Stomach (tissue), 9 donors: ENCODE measurements around the gene ATXN7L3. TPM values are rescaled to one million over a fixed set of nuclear protein-coding genes. Genes with fewer than 3 reads are reported as not detected.

Experiments
- DNase-seq, 2 donors: peaks; one replicate each; pipeline versions ENCODE4 v3.0.0 to v3.0.0-alpha.2; 2013 to 2019
- H3K27ac ChIP-seq, 5 donors: fragments of 200-600 bp in 4 of 5; sonication (generic) in 4 of 5; one replicate each; pipeline ENCODE4 v1.5.1; 2013 to 2019; ENCODE audit warnings: mild to moderate bottlenecking in 1 of 5, moderate library complexity in 1 of 5
- H3K27me3 ChIP-seq, 3 donors: fragments of 200-600 bp; sonication (generic); one replicate each; pipeline ENCODE4 v1.5.1; 2017 to 2019; ENCODE audit warnings: mixed run types in 1 of 3
- H3K36me3 ChIP-seq, 4 donors: fragments of 200-600 bp; sonication (generic); 1 replicate in 3 of 4; 2 replicates in 1 of 4; pipeline ENCODE4 v1.5.1; 2016 to 2019
- H3K4me1 ChIP-seq, 4 donors: fragments of 200-600 bp; sonication (generic); one replicate each; pipeline ENCODE4 v1.5.1; 2016 to 2019
- H3K4me3 ChIP-seq, 4 donors: fragments of 200-600 bp; sonication (generic) in 3 of 4; one replicate each; pipeline ENCODE4 v1.5.1; 2016 to 2019; ENCODE audit warnings: mild to moderate bottlenecking in 1 of 4
- H3K9me3 ChIP-seq, 4 donors: fragments of 200-600 bp; sonication (generic); one replicate each; pipeline ENCODE4 v1.5.1; 2016 to 2019
- CTCF ChIP-seq, 7 experiments: fragments of 450-650 bp in 4 of 7; fragments of 200-600 bp in 3 of 7; sonication (generic) in 3 of 7; IDR thresholded peaks; one replicate each; pipeline ENCODE4 v1.5.1; 2016 to 2019; ENCODE audit warnings: antibody characterized with exemption in 7 of 7, control low read depth in 2 of 7, mild to moderate bottlenecking in 1 of 7
- EP300 ChIP-seq: sonication (generic); formaldehyde crosslinking; IDR thresholded peaks from one replicate; pipeline ENCODE4 v1.6.1; 2017; ENCODE audit warnings: antibody characterized with exemption
- POLR2A ChIP-seq, 4 donors: fragments of 450-650 bp; IDR thresholded peaks; one replicate each; pipeline ENCODE4 v1.6.1; 2016; ENCODE audit warnings: antibody characterized with exemption in 4 of 4, control low read depth in 2 of 4, mild to moderate bottlenecking in 1 of 4, moderate library complexity in 1 of 4
- POLR2AphosphoS5 ChIP-seq, 3 donors: sonication (generic); formaldehyde crosslinking; IDR thresholded peaks; one replicate each; pipeline ENCODE4 v1.6.1; 2016; ENCODE audit warnings: antibody characterized with exemption in 3 of 3
- WGBS, 5 donors: extraction: QIAGEN DNeasy Blood & Tissue Kit in 3 of 5; methylation state at CpG; one replicate each; pipeline versions ENCODE4 v1.1.5 to v1.1.7; 2013 to 2018; 5-methylcytosine and 5-hydroxymethylcytosine counted together
- intact Hi-C: fragments of 100-400 bp; cut with DNase I; formaldehyde crosslinking; loops from one replicate; pipeline ENCODE4 v1.15.1; 2023; ENCODE audit warnings: low total_unique reads
- polyA plus RNA-seq, 3 donors: library from polyadenylated mRNA; stranded (reverse); fragments of 200-250 nt; gene quantifications; one replicate each; pipeline ENCODE4 v1.2.3, GENCODE V29; 2013
- total RNA-seq, 5 donors: library from RNA; depleted of rRNA; stranded (reverse); fragments of >200 nt; gene quantifications; one replicate each; pipeline versions ENCODE4 v1.1.0 to v1.2.3, GENCODE V29; 2014 to 2016
- donor health status: healthy with polysubstance abuse.
- donor health status: Bipolar disorder and iron deficiency.
- donor health status: healthy.

Gene ATXN7L3
- total and polyA plus RNA-seq, 8 donors, result 11.1 to 57.4 (median 29.6) TPM

DNA sequence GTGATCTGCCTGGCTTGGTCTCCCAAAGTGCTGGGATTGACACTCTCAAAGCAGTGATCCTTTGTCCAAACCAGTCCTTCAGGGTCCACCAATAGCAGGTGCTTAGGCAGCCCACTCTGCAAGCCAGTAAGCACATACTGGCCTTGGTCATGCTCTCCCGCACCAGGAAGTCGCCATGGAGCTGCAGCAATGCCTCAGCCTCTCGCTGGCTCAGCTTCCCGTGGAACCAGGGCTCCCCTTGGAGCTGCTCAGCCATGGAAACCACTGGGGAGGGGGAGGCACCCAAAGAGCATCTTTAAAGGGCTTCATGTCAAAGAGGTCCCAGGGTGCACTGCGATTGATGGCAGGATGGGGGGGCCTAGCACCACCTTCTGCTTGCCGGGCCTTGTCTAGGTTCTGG, 29.4 kb upstream of the ATXN7L3 start:
- intact Hi-C loops, result no loop called here
- no peaks in the 10 kb centered on the region for H3K27me3 ChIP-seq
- H3K36me3 ChIP-seq, result no peaks in the 10 kb centered on the region
- H3K4me3 ChIP-seq, result no peak overlapping the region
- no peak overlapping the region for H3K27ac ChIP-seq
- H3K4me1 ChIP-seq, result peaks cover 0 to 7% (median 0%) of the 10 kb centered on the region in 4 donors
- DNase-seq, result no peak
- H3K9me3 ChIP-seq, result no peaks in the 10 kb centered on the region
- no peak for TF ChIP-seq EP300
- no peak for TF ChIP-seq POLR2AphosphoS5 (IDR thresholded peaks at IDR 0.05)
- no peak for TF ChIP-seq CTCF (IDR thresholded peaks at IDR 0.05)
- no peak for TF ChIP-seq POLR2A (IDR thresholded peaks at IDR 0.05)
- 80 to 98% (median 90%) methylated on average over 5 to 6 of the region's 6 CpGs for WGBS, 5 donors

DNA sequence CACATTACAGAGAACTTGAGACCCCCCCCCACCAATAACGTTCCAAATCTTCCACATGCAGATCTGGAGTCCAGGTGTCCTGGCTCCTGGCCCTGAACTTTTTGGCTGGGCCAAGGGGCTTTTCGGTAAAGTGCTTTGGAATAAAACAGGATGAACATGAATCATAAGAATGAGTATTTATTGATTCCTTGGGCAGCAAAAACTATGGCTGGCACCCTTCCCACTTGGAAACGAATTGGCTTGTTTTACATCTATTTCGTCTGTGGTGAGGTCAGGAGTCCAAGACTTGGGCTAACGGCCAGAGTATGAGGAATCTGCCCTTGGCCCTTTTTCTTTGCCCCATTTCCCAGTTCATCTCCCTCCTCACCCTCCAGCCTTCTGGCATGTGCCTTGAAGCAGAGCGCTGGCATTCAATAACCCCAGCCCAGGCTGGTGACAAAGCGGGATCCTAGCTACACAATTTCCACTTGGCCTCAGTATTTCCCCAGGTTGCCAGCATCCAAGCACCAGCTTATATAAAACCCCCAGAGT, 23.9 kb upstream of the ATXN7L3 start:
- Histone ChIP-seq H3K4me1 (peaks cover 19 to 34% (median 23%) of the 10 kb centered on the region in 4 donors), H3K27me3 (no peaks in the 10 kb centered on the region), H3K9me3 (no peaks in the 10 kb centered on the region), H3K36me3 (no peaks in the 10 kb centered on the region), H3K4me3 (no peak overlapping the region), H3K27ac (peak overlapping the region; percentile 7 to 100 (median 96))
- WGBS, 5 donors, result 26 to 32% (median 30%) methylated on average over 7 of the region's 7 CpGs
- TF ChIP-seq POLR2AphosphoS5 (IDR thresholded peaks at IDR 0.05) (no peak), EP300 (no peak), POLR2A (IDR thresholded peaks at IDR 0.05) (no peak), CTCF (IDR thresholded peaks at IDR 0.05) (no peak)
- intact Hi-C loops, result no loop called here
- DNase-seq, result peak in 1 of 2 donors; percentile 55

- peaks cover 0 to under 1% (median 0%) of the 10 kb centered on the region in 4 donors for H3K36me3 ChIP-seq
- 2 to 7% (median 4%) methylated on average over 27 to 36 of the region's 36 CpGs for WGBS, 5 donors
- TF ChIP-seq POLR2A (IDR thresholded peaks at IDR 0.05), result no peak
- TF ChIP-seq POLR2AphosphoS5 (IDR thresholded peaks at IDR 0.05), result peak; percentile 10 to 62 (median 37)
- TF ChIP-seq EP300, result no peak
- TF ChIP-seq CTCF (IDR thresholded peaks at IDR 0.05), result peak in 3 of 7 experiments; percentile 6 to 16 (median 16)
- H3K4me3 ChIP-seq, result peak overlapping the region; percentile 73 to 99 (median 86)
- H3K4me1 ChIP-seq, result peaks cover 28 to 44% (median 34%) of the 10 kb centered on the region in 4 donors
- DNase-seq, result peak; percentile 76 to 90
- no peaks in the 10 kb centered on the region for H3K27me3 ChIP-seq
- H3K27ac ChIP-seq, result peak overlapping the region; percentile 96 to 100 (median 99)
- no peaks in the 10 kb centered on the region for H3K9me3 ChIP-seq
- intact Hi-C loops, result no loop called here
Observed at GRCh38 chr17:44222112-44222869, 22.6 kb upstream of the ATXN7L3 start.

GRCh38 chr17:44221862-44222111, 22.1 kb upstream of the ATXN7L3 start:
- peaks cover 0 to 5% (median 3%) of the 10 kb centered on the region in 4 donors for H3K36me3 ChIP-seq
- intact Hi-C loops, result no loop called here
- no peak for DNase-seq
- 0 to 1% (median 1%) methylated on average over 17 of the region's 17 CpGs for WGBS, 5 donors
- peaks cover 30 to 49% (median 39%) of the 10 kb centered on the region in 4 donors for H3K4me1 ChIP-seq
- H3K27ac ChIP-seq, result peak overlapping the region; percentile 96 to 100 (median 99)
- peak overlapping the region; percentile 73 to 99 (median 86) for H3K4me3 ChIP-seq
- no peaks in the 10 kb centered on the region for H3K27me3 ChIP-seq
- no peaks in the 10 kb centered on the region for H3K9me3 ChIP-seq
- TF ChIP-seq CTCF (IDR thresholded peaks at IDR 0.05), result no peak
